Measurements from ENCODE around the gene RAB17.
"Not testable (repeated sequence)": the region's sequence is repeated elsewhere in the genome, so short reads cannot be mapped to it uniquely, and the experiment has no call there.

RAB17 gene

GRCh38 chr2:237597196-237598145 lies 6.9 kb upstream of the RAB17 start:
- no peak for TF ChIP-seq CTCF (IDR thresholded peaks at IDR 0.05; ENCODE audit: control insufficient read depth, extremely low read depth, insufficient read depth)
- no peak for DNase-seq (ENCODE audit: low read depth)
- H3K4me3 ChIP-seq (ENCODE audit: low read depth, low read length): no peak overlapping the region

- TF ChIP-seq CTCF (IDR thresholded peaks at IDR 0.05; ENCODE audit: control insufficient read depth, extremely low read depth, insufficient read depth): no peak
- DNase-seq (ENCODE audit: low read depth): no peak
These were observed 6.1 kb upstream of the RAB17 start for GRCh38 chr2:237596520-237597195.

GRCh38 chr2:237595829-237596519 lies 5.4 kb upstream of the RAB17 start:
- H3K4me3 ChIP-seq (ENCODE audit: low read depth, low read length); DNase-seq (ENCODE audit: low read depth): not testable (repeated sequence)

More at GRCh38 chr2:237596520-237597195, 6.1 kb upstream of the RAB17 start:
- H3K4me3 ChIP-seq (ENCODE audit: low read depth, low read length): no peak overlapping the region

- DNase-seq (ENCODE audit: low read depth): no peak
- TF ChIP-seq CTCF (IDR thresholded peaks at IDR 0.05; ENCODE audit: control insufficient read depth, extremely low read depth, insufficient read depth): no peak
- H3K4me3 ChIP-seq (ENCODE audit: low read depth, low read length): no peak overlapping the region
These were observed 4.0 kb upstream of the RAB17 start for GRCh38 chr2:237594514-237594871.

GRCh38 chr2:237593596-237594320 lies 3.2 kb upstream of the RAB17 start:
- no peak for DNase-seq (ENCODE audit: low read depth)
- no peak overlapping the region for H3K4me3 ChIP-seq (ENCODE audit: low read depth, low read length)
- TF ChIP-seq CTCF (IDR thresholded peaks at IDR 0.05; ENCODE audit: control insufficient read depth, extremely low read depth, insufficient read depth): no peak

GRCh38 chr2:237593036-237593435 lies 2.5 kb upstream of the RAB17 start:
- H3K4me3 ChIP-seq (ENCODE audit: low read depth, low read length): no peak overlapping the region
- no peak for TF ChIP-seq CTCF (IDR thresholded peaks at IDR 0.05; ENCODE audit: control insufficient read depth, extremely low read depth, insufficient read depth)

More at GRCh38 chr2:237593036-237593435, 2.5 kb upstream of the RAB17 start:
- DNase-seq (ENCODE audit: low read depth): no peak

All from LNCaP clone FGC (cell line).